GM19467 (cell line): Measurements from ENCODE around the gene HCCS.
"Not testable (repeated sequence)": the region's sequence is repeated elsewhere in the genome, so short reads cannot be mapped to it uniquely, and the experiment has no call there.

Source experiments
- ATAC-seq: cut with Tn5 transposase; IDR thresholded peaks from one replicate; pipeline ENCODE4 v1.9.1; 2021; ENCODE audit warnings: mild to moderate bottlenecking, moderate library complexity; ENCODE audit not compliant: unreplicated experiment

The HCCS gene

GRCh38 chrX:11119313-11119943 is 8.3 kb downstream of the HCCS start:
- ATAC-seq: no peak

- ATAC-seq: not testable (repeated sequence)
Observed at GRCh38 chrX:11123087-11123486, 12.0 kb downstream of the HCCS start.

DNA sequence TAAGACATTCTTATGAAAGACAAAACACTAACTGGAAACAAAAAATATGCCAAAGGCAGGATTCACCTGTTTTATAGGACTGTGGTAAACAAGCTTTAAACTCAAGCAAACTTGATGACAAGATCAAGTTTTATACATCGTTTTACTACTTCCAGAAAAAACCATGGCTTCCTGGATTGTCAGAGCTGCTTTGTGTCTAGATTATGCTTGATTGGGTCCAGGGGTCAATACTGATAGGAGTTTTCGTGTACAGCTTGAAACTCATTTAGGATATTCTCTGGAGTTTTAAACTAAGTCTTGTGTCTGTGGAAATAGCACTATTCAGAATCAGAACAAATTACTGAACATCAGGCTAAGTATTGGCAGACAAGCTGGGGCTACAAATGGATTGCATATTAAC is 13.0 kb downstream of the HCCS start:
- ATAC-seq: no peak

- no peak for ATAC-seq
Observed at GRCh38 chrX:11125060-11125459, 13.9 kb downstream of the HCCS start.

GRCh38 chrX:11129534-11130105 is 18.5 kb downstream of the HCCS start:
- no peak for ATAC-seq

- no peak for ATAC-seq
Observed at GRCh38 chrX:11130136-11130535, 19.0 kb downstream of the HCCS start.

GRCh38 chrX:11131146-11131545 is 20.0 kb downstream of the HCCS start:
- ATAC-seq: no peak

- no peak for ATAC-seq
Observed at GRCh38 chrX:11135564-11136185, 24.5 kb downstream of the HCCS start.

- ATAC-seq: no peak
Observed at GRCh38 chrX:11137543-11138139, 26.5 kb downstream of the HCCS start.

- ATAC-seq: no peak
Observed at GRCh38 chrX:11138498-11139390, 27.6 kb downstream of the HCCS start.

- ATAC-seq: peak; percentile 92
Observed at GRCh38 chrX:11143931-11144678, 33.0 kb downstream of the HCCS start.

- no peak for ATAC-seq
Observed at GRCh38 chrX:11146411-11146810, 35.3 kb downstream of the HCCS start.

DNA sequence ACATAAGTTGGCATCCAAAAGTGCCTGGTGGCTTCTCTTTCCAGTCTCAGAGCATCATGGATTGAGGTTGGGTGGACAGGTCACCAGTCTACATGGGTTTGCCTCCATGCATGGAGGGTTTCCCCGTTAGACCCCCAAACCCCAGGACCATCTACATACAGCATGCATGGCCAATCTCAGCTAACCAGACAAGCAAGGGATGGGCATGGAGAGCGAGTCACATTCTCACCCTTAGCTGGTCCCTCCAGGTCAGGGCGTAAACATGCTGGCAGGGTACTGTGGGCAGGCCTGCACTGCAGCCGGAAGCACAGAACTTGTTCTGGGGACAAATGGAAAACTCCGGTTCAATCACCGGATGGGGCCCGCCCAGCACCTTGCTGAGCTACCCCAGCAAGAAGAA is 37.3 kb downstream of the HCCS start:
- ATAC-seq: no peak

GRCh38 chrX:11151799-11152559 is 40.8 kb downstream of the HCCS start:
- no peak for ATAC-seq

GRCh38 chrX:11159149-11159548 is 48.0 kb downstream of the HCCS start:
- no peak for ATAC-seq

- no peak for ATAC-seq
Observed at GRCh38 chrX:11164433-11164832, 53.3 kb downstream of the HCCS start.

GRCh38 chrX:11171956-11172355 is 60.8 kb downstream of the HCCS start:
- ATAC-seq: no peak

GRCh38 chrX:11172415-11172814 is 61.3 kb downstream of the HCCS start:
- ATAC-seq: no peak
